ENCODE measurements around the gene GGT6.

Gene GGT6

DNA sequence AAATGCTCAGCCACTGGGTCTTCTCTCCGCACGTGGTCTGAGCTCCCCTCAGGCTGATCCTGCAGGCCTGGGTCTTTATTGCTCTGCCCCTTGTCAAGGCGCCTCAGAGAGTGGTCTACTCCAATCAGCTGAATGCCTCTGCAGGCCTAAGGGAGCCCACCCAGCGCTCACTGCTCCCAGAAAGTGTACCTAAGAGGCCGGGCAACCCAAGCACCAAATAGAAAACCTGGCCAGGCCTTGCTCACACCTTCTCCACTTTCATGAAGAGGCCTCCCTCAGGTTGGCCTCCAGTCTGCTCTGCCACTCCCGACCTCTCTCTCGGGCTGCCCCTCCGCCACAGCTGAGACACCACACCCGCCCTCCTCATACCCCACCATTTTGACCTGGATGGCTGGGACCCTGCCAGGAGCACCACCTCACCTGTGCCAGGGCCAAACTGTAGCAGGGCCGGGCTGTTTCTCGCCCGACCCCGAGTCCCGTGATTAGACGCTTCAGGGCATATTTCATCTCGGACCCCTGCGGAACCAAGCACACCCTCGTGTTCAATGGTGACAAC lies 5.9 kb downstream of the GGT6 start:
- DNase-seq (ENCODE audit: low read depth in 2 of 3, low spot score in 1 of 3) = no peak

DNA sequence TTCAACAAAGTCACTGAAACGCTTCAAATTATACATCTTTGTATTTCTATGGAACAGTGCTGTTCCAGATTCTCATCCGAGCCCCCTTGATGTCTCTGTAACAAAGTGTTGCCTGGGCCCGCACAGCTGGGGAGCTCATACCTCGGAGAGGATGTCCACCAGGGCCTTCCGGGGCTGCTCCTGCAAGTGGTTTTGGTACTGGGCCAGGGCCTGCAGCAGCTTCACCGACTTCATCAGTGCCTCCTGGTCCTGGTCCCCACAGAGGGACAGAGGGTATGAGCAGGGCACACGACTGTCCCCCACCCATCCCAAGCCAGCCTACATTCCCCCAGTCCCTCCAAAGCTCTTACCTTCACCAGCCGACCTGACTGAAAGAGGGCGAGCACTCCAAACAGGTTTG lies 6.7 kb downstream of the GGT6 start:
- no peak for DNase-seq (ENCODE audit: low read depth in 2 of 3, low spot score in 1 of 3)

DNA sequence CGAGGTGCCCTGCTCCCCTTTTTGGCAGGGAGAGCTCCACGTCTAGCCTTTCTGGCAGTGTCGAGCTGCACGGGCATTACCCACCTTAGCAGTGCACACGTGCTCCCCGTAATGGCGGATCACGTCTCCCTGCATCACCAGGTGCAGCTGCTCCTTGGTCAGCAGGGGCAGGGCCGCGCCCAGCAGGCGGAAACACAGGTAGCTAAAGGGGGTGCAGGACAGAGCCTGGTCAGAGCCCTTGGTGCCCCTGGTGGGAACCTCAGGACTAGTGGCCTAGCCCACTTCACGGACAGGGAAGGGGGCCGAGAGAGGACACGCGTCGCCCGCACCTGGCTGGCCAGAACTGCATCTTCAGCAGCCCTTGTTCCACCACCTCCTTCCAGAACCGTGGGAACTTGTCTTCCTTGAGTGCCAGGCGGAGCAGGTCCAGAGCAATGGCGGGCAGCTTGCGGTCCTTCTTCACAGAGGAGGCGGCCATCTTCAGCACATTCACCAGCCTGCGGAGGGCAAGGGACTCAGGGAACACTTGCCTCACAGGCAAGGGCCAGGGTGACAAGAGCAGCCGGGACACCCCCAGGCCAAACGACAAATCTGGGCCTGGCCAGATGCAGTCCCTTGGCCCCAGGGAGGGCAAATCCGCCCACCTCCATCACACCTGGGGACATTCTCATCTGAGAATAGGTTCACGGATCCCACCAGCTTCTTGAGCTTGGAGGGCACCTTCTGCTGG lies 8.4 kb downstream of the GGT6 start:
- DNase-seq (ENCODE audit: low read depth in 2 of 3, low spot score in 1 of 3) = no peak

DNA sequence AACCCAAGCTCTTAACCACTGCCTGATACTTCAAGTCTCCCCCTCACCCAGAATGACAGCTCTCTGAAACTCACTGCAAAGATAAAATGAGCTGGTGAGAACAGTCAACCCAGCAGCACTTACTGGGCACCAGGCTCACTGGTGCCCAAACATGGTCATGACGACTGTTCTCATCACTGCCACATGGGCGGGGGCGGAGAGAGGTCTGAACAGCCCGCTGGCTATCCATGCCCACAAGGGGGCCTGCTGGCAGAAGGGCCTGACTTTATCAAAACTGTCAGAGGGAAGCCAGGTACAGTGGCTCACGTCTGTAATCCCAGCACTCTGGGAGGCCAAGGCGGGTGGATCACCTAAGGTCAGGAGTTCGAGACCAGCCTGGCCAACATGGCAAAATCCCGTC lies 9.2 kb downstream of the GGT6 start:
- no peak for DNase-seq (ENCODE audit: low read depth in 2 of 3, low spot score in 1 of 3)

DNA sequence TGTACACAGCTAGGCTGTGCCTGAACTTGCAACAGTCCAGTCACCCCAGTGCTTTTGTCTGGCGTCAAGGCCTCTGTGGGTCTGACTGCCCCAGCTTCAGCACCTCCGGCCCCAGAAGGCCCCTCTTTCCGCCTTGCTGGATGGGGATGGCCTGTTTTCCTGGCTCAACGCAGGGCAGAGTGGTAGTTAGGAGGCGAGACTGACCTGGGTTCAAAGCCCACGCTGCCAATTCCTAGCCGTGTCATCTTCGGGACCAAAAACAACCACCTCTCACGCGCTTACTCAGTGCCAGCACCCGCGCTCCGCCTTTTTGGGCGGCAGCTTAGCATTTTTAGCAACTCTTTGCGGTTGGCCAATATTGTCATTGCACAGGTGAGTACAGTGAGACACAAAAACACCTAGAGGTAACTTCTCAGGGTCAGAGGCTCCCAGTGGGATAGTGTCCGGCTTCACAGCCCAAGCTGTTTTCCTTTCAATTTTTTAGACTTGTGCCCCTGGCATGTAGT lies 9.8 kb downstream of the GGT6 start:
- no peak for DNase-seq (ENCODE audit: low read depth in 2 of 3, low spot score in 1 of 3)

DNA sequence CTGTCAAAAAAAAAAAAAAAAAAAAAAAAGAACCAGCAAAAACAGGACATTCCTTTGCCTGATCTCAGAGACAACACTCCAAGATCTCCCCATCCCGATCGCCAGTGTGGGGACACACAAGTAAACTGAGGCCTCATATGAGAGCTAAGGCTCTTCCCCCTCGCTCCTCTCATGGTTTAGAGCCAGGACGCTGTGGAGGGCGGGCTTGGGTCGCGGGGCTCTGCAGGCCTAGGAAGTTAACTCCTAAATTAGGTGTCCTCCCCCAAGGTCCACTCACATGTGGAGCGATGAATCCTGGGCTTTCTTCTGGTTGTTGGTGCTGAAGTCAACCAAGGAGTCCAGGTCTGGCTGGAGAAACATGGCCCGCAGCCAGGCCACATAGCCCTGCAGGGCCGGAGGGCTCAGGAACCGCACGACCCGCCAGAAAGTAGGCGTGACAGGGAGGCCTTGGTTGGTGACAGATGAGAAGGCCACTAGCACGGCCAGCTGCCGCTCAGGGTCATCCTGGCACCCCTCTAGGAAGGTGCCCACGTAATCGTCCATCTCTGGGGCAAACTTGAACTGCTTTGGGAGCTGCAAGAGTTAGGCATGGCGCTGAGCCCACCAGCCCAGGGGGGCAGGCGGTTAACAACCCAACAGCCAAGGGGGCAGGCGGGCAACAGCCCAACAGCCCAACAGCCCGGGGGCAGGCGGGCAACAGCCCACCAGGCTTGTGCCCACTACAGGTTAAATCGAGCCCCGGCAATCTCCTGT lies 10.4 kb downstream of the GGT6 start:
- no peak for DNase-seq (ENCODE audit: low read depth in 2 of 3, low spot score in 1 of 3)

DNA sequence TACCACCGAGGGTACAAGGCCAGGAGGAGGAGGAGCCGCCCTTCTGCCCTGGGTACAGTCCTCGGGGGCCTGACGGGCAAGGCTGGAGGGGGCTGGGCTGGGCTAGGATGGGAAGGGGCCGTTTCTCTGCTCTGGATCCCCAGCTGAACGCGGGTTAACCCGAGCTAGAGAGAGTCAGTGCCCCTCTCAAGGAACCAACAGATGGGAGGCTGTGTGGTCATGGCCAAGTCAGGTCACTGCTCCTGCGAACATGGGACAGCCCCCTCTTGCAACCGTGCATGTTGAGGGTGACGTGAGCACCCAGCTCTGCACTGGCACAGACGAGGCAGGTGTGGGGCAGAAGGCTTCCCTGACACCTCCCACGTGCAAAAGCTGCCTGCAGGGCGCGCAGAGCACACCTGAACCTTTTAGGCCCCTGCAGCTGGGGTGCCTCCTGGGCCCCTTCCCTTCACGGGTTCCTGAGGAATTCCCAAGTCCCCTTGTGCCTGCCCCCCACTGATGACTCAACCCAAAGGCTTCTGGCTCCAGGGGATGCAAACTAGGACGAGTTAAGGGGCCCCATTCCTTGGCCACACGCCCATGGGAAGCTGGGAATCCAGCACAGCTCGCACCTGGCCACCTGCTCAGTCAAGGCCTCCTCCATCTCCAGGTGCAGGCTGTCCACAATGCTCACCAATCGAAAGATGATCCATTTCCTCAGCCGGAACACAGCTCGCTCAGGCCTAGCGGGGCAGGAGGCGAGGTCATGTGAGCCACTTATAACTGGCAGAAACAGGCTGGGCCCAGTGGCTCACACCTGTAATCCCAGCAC lies 11.5 kb downstream of the GGT6 start:
- DNase-seq (ENCODE audit: low read depth in 2 of 3, low spot score in 1 of 3) = no peak

DNA sequence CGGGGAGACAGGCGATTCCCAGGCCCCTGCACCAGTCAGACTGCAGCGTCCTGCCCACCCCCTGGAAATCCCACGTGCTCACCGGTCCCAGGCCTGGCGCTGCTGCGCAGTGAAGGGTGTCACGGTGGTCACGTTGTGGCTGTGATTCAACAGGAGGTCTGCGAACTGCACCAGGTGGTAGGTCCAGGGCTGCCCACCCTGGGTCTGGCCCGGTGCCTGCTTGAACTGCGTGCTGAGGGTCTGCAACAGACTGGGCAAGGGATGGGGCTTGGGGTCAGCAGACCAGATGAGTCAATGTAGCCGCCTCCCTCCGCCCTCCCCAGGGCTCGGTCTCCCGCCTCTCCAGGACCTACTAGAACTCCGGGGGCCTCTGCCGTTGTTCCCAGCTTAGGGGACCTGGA lies 12.3 kb downstream of the GGT6 start:
- DNase-seq (ENCODE audit: low read depth in 2 of 3, low spot score in 1 of 3) = no peak

DNA sequence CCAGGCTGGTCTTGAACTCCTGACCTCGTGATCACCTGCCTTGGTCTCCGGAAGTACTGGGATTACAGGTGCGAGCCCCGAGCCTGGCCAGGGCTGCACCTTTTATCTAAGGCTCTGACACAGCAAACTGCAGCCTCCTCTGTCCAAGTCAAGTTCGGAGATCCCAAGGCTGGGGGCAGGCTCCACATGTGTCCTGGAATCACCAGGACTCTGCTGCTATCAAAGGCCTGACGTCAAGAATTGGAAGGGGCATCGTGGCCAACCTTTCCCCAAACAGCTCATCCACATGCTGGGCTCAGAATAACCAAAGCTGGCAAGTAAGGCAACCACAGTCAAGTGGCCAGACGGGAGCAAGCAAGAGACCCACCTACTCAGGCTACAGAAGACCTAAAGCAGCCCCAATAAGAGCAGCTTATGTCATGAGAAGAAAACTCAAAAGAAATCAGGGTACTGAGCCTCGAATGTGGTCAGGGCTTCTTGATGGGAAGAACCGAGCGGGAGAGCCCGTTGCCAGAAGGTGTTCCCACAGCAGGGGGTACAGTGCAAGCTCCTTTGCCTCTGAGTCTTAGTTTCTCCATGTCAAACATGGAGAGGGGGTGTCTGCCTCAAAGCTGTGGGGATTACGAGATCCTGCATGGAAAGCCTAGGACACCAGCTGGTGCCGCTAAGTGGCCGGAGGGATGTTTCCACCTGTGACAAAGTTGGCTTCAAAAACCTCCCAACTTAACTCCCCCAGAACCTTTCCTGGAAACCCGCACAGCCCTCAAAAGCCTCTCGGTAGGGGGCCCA lies 13.1 kb downstream of the GGT6 start:
- no peak for DNase-seq (ENCODE audit: low read depth in 2 of 3, low spot score in 1 of 3)

DNA sequence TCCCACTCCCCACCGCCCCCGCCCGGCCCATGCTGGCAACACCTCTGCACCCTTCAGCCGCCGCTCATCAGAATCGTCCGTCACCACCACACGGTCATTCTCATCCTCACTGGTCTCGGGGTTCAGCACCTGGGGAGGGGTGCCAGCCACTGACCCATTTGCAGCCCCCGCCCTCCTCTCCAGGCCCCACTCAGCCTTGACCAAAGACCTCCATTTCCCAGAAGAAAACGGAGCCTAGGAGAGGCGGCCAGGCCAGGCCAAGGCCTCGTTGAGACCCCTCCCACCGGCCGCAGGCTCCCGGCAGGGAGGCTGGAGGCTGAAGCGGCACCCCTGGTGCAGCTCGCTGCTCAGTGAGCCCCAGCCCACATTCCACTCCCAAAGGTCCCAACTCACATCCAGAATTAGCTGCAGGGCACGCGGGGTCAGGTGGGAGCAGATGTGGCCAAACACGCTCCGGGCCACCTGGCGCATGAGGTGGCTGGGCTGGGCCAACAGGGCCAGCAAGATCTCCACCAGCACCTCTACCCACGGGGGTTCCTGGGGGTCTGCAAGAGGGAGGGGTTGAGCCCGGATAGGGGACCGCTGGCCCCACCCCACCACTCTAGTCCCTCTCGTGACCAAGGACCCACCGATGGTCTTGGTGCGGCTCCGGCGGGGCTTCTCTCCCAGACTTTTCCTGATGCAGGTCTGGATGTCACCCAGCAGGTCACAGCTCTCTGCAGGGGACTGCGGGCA lies 15.0 kb downstream of the GGT6 start:
- DNase-seq (ENCODE audit: low read depth in 2 of 3, low spot score in 1 of 3) = no peak

DNA sequence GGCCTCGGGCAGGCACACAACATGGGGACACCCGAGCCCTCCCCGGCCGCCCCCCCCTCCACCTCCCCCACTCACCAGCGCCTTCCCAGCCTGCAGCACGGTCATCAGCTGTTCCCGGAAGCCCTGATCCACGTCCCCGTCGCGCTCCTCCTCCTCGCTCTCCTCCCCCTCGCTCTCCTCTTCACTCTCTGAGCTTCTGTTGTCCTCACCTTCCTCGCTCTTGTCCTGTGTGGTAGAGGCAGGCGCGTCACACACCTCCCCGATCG lies 15.5 kb downstream of the GGT6 start:
- no peak for DNase-seq (ENCODE audit: low read depth in 2 of 3, low spot score in 1 of 3)

DNA sequence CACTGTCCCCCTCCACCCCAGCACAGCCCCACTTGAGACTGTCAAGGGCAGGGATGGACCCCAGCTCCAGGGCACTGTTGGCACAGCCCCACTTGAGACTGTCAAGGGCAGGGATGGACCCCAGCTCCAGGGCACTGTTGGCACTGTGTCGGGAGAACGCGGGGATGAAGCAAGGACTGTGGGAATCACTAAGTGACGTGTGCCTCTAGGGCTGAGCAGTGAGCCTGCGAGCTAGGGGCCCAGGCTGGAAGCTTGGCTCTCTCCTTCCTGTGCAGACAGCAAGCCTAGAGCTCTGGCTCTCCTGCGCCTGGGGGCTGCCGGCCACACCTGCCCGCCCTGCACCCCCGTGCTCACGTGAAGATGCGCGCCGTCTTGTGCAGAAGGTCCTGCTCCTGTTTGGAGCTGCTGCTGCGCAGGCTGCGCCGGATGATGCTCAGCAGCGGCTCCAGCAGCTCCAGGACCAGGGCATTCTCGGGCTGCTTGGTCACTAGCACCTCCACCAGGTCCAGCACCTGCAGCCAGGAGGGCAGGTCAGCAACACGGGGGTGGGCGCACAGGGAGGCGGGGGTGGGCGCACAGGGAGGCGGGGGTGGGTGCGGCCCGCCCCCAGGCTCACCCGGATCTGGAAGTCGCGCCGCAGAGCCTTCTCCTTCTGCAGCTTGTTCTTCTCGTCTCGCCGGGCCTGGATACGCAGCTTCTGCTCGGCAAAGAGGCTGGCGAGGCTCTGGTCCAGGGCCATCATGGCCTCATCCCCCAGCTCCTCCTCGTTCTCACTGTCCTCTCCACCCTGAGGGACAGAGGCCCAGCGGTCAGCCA lies 16.0 kb downstream of the GGT6 start:
- no peak for DNase-seq (ENCODE audit: low read depth in 2 of 3, low spot score in 1 of 3)

DNA sequence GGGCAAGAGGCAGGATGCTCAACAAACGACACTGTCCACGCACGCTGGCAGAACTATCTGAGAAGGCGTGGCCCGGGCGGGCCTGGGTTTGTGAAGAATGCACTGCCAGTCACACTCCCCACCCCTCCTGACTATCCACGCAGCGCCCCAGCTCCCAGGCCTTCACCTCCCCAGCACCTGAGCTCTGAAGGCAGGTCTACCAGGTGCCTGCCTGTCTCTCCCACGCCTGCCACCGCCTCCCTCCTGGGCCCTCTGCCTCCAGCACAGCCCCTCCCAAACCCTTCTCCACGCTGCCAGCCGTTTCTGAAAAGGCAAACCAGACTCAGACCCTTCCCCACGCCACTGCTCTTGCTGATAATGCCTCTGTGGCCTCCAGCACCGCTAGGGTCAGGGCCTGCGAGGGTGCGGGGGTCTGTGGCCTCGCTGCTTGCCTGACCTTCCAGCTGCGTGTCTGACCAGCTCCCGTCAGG lies 16.8 kb downstream of the GGT6 start:
- DNase-seq (ENCODE audit: low read depth in 2 of 3, low spot score in 1 of 3) = no peak

DNA sequence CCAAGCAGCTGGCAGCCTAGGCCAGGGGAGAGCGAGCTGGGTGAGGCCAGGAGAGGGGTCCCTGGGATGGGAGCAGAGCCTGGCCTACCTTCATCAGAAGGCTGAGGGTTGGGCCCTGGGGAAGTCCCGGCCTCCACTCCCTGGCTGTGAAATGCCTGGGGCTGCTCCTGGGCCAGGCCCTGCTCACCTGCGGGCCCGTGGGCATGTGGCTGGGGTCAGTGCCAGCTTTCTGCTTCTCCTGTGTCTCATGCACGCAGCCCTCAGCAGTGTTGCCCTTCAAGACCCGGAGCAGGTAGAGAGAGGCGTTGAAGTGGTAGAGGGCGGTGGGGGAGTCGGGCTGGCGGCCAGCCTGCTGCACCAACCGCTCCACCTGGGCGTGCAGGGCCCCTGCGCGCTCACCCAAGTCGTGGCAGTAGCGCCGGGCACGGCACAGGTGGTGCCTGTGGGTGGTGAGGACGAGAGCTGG lies 17.6 kb downstream of the GGT6 start:
- DNase-seq (ENCODE audit: low read depth in 2 of 3, low spot score in 1 of 3) = no peak

DNA sequence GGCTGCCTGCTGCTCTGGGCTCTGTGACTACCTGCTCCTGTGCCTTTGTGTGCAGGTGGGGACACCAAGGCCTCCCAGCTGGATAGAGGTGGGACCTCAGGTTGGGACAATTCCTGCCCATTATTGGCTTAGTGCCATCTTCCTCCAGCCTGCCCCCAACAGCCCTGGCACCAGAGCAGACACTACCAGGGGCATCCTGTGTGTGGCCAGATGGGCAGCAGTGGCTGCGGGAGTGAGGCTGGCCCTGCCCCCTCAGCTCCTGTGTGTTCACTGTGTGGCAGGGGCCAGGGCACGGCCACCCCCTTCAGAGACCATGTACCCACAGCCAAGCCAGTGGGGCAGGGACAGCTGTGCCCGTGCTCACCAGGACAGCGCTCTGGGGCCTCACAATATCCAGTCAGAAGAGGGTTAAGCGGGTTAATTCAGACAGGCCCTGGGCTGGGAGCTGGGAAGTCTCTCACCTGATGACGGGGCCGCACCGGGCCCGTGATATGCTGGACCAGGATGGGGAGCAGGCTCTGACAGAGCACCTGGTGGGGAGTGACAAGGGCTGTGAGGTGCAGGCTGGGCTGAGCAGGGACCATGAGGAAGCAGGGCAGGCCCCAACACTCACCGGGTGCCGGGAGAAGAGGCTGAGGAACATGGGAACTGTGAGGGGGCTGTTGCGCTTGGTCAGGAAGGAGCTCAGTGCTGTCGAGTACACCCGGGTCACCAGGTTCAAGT lies 18.2 kb downstream of the GGT6 start:
- DNase-seq (ENCODE audit: low read depth in 2 of 3, low spot score in 1 of 3) = no peak

DNA sequence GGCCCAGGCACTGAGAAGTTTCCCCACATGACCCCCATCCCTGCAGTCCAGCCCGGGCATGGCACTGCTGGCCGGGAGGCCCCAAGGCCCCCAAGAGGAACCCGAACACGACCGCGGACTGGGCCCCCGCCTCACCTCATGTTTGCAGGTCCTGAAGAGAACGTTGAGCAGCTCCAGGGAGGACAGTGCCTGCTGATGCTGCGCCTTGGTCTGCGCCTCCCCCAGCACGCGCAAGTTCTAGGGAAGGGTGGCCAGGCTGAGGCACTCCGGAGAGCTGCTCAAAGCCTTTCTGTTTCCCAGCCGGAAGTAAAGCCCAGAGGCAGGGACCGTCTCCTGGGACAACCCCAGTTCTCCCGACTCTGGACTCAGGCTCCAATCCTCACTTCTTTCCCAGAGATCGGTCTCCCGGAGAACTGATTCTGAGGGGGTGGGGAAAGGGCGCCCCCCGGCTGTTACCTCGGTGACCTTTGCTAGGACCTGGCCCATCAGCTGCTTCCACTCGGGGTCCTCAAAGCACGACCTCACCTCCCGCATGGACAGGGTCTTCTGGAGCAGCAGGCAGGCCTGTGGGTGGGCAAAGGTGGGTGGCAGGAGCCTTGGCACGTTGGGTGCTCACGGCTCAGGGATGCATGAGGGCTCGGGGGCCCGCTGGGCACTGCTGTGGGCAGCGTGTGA lies 18.9 kb downstream of the GGT6 start:
- DNase-seq (ENCODE audit: low read depth in 2 of 3, low spot score in 1 of 3) = no peak

DNA sequence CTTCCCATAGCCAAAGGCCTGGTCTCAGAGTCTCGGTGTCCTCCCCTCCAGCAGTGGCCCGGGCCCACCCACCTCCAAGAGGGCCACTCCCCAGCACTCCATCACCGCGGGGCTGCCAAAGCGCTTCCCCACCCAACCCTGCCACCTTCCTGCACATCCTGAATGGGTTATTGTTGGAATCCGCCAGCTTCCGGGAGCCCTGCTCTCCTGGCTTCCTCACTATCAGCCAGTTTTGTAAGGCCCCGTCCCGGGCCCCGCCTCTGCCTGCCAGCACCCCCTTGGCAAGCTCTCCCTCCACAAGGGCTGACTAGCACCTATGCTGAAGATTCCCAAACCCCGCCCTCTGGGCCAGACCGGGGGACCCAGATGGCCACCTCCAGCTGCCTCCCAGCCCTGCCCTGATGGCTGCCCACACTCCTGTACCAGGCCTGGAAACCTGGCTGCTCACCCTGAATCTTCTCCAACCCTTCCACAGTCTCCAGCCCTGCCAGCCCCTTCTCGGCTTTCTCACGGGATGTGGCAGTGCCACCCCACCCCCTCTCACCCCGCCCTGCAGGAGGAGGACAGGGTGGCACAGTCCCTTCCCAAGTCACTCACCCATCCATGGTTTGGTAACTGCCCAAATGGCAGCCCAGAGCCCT lies 19.6 kb downstream of the GGT6 start:
- no peak for DNase-seq (ENCODE audit: low read depth in 2 of 3, low spot score in 1 of 3)
